SK-N-SH (cell line): ENCODE measurements around the gene TEAD1. TPM values are rescaled to one million over a fixed set of nuclear protein-coding genes. Genes with fewer than 3 reads are reported as not detected.

Source experiments
- CTCF ChIA-PET: fragments of 300-600, 350-600 bp; formaldehyde crosslinking; extraction: SDS; loops from one replicate; lab custom pipeline; 2021; lab: Yijun Ruan, JAX
- POLR2A ChIA-PET: fragments of 350-600 bp; sonication (Branson Sonifier 250); formaldehyde crosslinking; extraction: SDS; loops from one replicate; lab custom pipeline; 2020; ENCODE audit warnings: antibody characterized with exemption, inconsistent platforms; lab: Yijun Ruan, JAX
- DNase-seq: peaks from one replicate; pipeline ENCODE4 v3.0.0; 2012
- H2AFZ ChIP-seq: fragments of 200-600 bp; sonication (generic); 2 replicates; pipeline ENCODE4 v1.8.1; 2016; ENCODE audit warnings: antibody characterized with exemption, mild to moderate bottlenecking, low read depth
- H3F3A ChIP-seq: fragments of 200-600 bp; sonication (generic); replicated peaks from 2 replicates; pipeline ENCODE3; 2016; ENCODE audit warnings: antibody characterized with exemption, mild to moderate bottlenecking; ENCODE audit not compliant: insufficient read depth
- H3K27ac ChIP-seq, 2 experiments: fragments of 200-500 bp in 1 of 2; fragments of 200-600 bp in 1 of 2; sonication (Bioruptor generic) in 1 of 2; sonication (generic), shearing (Covaris generic) in 1 of 2; 2 replicates each; pipeline versions ENCODE4 v1.5.1 to v1.6.1; 2014 to 2016; ENCODE audit warnings: low read depth in 2 of 2, inconsistent platforms in 1 of 2, low read length in 1 of 2, mild to moderate bottlenecking in 1 of 2, mixed read lengths in 1 of 2
- H3K27me3 ChIP-seq: fragments of 200-600 bp; sonication (generic), shearing (Covaris generic); 2 replicates; pipeline ENCODE4 v1.6.1; 2016; ENCODE audit warnings: mixed run types; ENCODE audit not compliant: insufficient read depth
- H3K36me3 ChIP-seq, 2 experiments: fragments of 200-500 bp in 1 of 2; fragments of 200-600 bp in 1 of 2; sonication (Bioruptor generic) in 1 of 2; sonication (generic) in 1 of 2; replicated peaks in 1 of 2; 2 replicates each; pipeline versions ENCODE3 to v1.5.1; 2014 to 2016; ENCODE audit warnings: low read length in 1 of 2, mild to moderate bottlenecking in 1 of 2; ENCODE audit not compliant: insufficient read depth in 2 of 2, control insufficient read depth in 1 of 2
- H3K4me1 ChIP-seq, 2 experiments: fragments of 200-500 bp in 1 of 2; fragments of 200-600 bp in 1 of 2; sonication (Bioruptor generic) in 1 of 2; sonication (generic), shearing (Covaris generic) in 1 of 2; 2 replicates each; pipeline versions ENCODE4 v1.5.1 to v1.6.1; 2014 to 2016; ENCODE audit warnings: low read depth in 1 of 2, low read length in 1 of 2, mixed run types in 1 of 2; ENCODE audit not compliant: insufficient read depth in 2 of 2, control insufficient read depth in 1 of 2
- H3K4me2 ChIP-seq: fragments of 200-600 bp; sonication (generic), shearing (Covaris generic); 2 replicates; pipeline ENCODE4 v1.6.1; 2017; ENCODE audit warnings: mixed run types
- H3K4me3 ChIP-seq, 2 experiments: fragments of 200-500 bp in 1 of 2; fragments of 200-600 bp in 1 of 2; sonication (Bioruptor generic) in 1 of 2; sonication (generic), shearing (Covaris generic) in 1 of 2; 2 replicates each; pipeline versions ENCODE4 v1.5.1 to v1.8.1; 2014 to 2016; ENCODE audit warnings: low read depth in 2 of 2, inconsistent platforms in 1 of 2, low read length in 1 of 2, mild to moderate bottlenecking in 1 of 2, mixed read lengths in 1 of 2, moderate library complexity in 1 of 2
- H3K79me2 ChIP-seq: fragments of 200-600 bp; sonication (generic); 2 replicates; pipeline ENCODE4 v1.8.1; 2017; ENCODE audit warnings: mild to moderate bottlenecking; ENCODE audit not compliant: insufficient read depth
- H3K9ac ChIP-seq: fragments of 200-600 bp; sonication (generic); 2 replicates; pipeline ENCODE4 v1.6.1; 2017; ENCODE audit warnings: mixed run types
- H3K9me2 ChIP-seq: fragments of 200-600 bp; sonication (generic); 2 replicates; pipeline ENCODE4 v1.6.1; 2017; ENCODE audit warnings: mixed run types
- H3K9me3 ChIP-seq: fragments of 200-600 bp; sonication (generic); 2 replicates; pipeline ENCODE4 v1.6.1; 2017; ENCODE audit warnings: mixed run types, mild to moderate bottlenecking, moderate library complexity
- H4K20me1 ChIP-seq: fragments of 200-600 bp; sonication (generic); 2 replicates; pipeline ENCODE4 v1.6.1; 2017; ENCODE audit warnings: mild to moderate bottlenecking, mixed run types; ENCODE audit not compliant: insufficient read depth
- CHD2 ChIP-seq: fragments of 150-350 bp; IDR thresholded peaks from 2 replicates; pipeline ENCODE4 v1.6.1; 2018; ENCODE audit warnings: low read length; ENCODE audit not compliant: partially characterized antibody
- ELF1 ChIP-seq: IDR thresholded peaks from 2 replicates; pipeline ENCODE4 v1.4.0; 2012
- FOXJ3 ChIP-seq: sonication (generic); formaldehyde crosslinking; IDR thresholded peaks from 2 replicates; pipeline ENCODE4 v1.5.1; 2020; ENCODE audit warnings: mild to moderate bottlenecking, missing genetic modification reagents
- GABPA ChIP-seq: IDR thresholded peaks from 2 replicates; pipeline ENCODE4 v1.4.0; 2012; ENCODE audit warnings: low read depth, mild to moderate bottlenecking
- MEF2A ChIP-seq: IDR thresholded peaks from 2 replicates; pipeline ENCODE4 v1.4.0; 2012; ENCODE audit warnings: low read depth, borderline replicate concordance
- MXI1 ChIP-seq: IDR thresholded peaks from 2 replicates; pipeline ENCODE4 v1.6.1; 2012; ENCODE audit warnings: mild to moderate bottlenecking, low read depth, low read length, improper control_type of control experiment
- RAD21 ChIP-seq: IDR thresholded peaks from 2 replicates; pipeline ENCODE4 v1.6.1; 2012; ENCODE audit warnings: mild to moderate bottlenecking, low read length
- RCOR1 ChIP-seq: fragments of 150-350 bp; IDR thresholded peaks from 2 replicates; pipeline ENCODE4 v1.6.1; 2017; ENCODE audit warnings: antibody characterized with exemption, low read length
- RFX5 ChIP-seq: IDR thresholded peaks from 2 replicates; pipeline ENCODE4 v1.6.1; 2012; ENCODE audit warnings: mild to moderate bottlenecking, improper control_type of control experiment, low read length
- RXRA ChIP-seq: IDR thresholded peaks from 2 replicates; pipeline ENCODE4 v1.4.0; 2012; ENCODE audit warnings: low read depth, mild to moderate bottlenecking, borderline replicate concordance
- TAF1 ChIP-seq: IDR thresholded peaks from 2 replicates; pipeline ENCODE4 v1.6.1; 2012; ENCODE audit warnings: low read depth, mild to moderate bottlenecking, low read length, moderate library complexity, borderline replicate concordance
- YY1 ChIP-seq: IDR thresholded peaks from 2 replicates; pipeline ENCODE4 v1.4.0; 2012; ENCODE audit warnings: low read depth, mild to moderate bottlenecking
- WGBS: methylation state at CpG from one replicate; pipeline ENCODE4 v1.1.6; 2017; ENCODE audit warnings: low lambda C conversion rate; 5-methylcytosine and 5-hydroxymethylcytosine counted together
- polyA plus RNA-seq, 3 experiments: library from polyadenylated mRNA; depleted of rRNA; stranded (reverse); fragments of >200 nt; gene quantifications; 2 replicates each; pipeline ENCODE4 v1.2.3, GENCODE V29; 2012
- TF ChIP-seq, protein P1 (sequence below): IDR thresholded peaks from 2 replicates; pipeline ENCODE4 v1.6.1; 2012; ENCODE audit warnings: mild to moderate bottlenecking, low read depth, low read length, moderate library complexity
- TF ChIP-seq, protein P2 (sequence below): IDR thresholded peaks from 2 replicates; pipeline ENCODE4; 2012

TEAD1 gene
- polyA plus RNA-seq, 1 of the 3 experiments (the other 2 are of a cell fraction): 31.2 TPM

DNA sequence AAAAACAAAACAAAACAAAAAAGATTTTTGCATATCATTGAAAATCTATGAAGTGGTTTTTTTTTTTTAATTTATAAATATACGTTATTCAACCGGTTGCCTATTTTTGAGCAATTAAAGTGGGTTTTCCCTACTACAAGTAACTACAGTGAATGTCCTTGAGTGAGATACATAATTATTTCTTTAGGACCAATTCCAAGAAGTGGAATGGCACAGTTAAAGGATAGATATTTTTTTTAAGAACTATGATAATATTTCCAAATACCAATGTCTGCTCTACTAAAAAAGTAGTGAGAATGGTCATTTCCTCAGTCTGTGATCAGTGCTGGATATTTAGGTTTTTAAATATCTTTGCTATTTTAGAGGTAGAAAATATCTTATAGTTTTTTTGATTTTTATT lies 118.8 kb downstream of the TEAD1 start:
- Histone ChIP-seq H3F3A (peaks cover 12% of the 10 kb centered on the region), H3K4me3 (no peak overlapping the region), H3K36me3 (peaks cover 24 to 27% of the 10 kb centered on the region in 2 experiments), H3K79me2 (peaks cover 100% of the 10 kb centered on the region), H3K4me1 (peaks cover 6 to 15% of the 10 kb centered on the region in 2 experiments; a peak in 2 of 4 replicates), H3K9me2 (no peaks in the 10 kb centered on the region), H3K27me3 (no peaks in the 10 kb centered on the region), H3K9ac (no peak overlapping the region), H3K9me3 (no peaks in the 10 kb centered on the region), H4K20me1 (peaks cover 59% of the 10 kb centered on the region), H2AFZ (no peak overlapping the region), H3K4me2 (no peak overlapping the region), H3K27ac (peak overlapping the region in 1 of 2 experiments; percentile 34; a peak in 1 of 4 replicates)
- ChIA-PET POLR2A (no interaction called here), CTCF (no interaction called here)
- 97% methylated on average over 2 of the region's 2 CpGs for WGBS
- DNase-seq: no peak
- TF ChIP-seq YY1 (no peak), FOXJ3 (CRISPR knock-in tag) (no peak), RXRA (no peak), ELF1 (no peak), MEF2A (no peak), RFX5 (no peak), CHD2 (no peak)
- TF ChIP-seq, protein P1, sequence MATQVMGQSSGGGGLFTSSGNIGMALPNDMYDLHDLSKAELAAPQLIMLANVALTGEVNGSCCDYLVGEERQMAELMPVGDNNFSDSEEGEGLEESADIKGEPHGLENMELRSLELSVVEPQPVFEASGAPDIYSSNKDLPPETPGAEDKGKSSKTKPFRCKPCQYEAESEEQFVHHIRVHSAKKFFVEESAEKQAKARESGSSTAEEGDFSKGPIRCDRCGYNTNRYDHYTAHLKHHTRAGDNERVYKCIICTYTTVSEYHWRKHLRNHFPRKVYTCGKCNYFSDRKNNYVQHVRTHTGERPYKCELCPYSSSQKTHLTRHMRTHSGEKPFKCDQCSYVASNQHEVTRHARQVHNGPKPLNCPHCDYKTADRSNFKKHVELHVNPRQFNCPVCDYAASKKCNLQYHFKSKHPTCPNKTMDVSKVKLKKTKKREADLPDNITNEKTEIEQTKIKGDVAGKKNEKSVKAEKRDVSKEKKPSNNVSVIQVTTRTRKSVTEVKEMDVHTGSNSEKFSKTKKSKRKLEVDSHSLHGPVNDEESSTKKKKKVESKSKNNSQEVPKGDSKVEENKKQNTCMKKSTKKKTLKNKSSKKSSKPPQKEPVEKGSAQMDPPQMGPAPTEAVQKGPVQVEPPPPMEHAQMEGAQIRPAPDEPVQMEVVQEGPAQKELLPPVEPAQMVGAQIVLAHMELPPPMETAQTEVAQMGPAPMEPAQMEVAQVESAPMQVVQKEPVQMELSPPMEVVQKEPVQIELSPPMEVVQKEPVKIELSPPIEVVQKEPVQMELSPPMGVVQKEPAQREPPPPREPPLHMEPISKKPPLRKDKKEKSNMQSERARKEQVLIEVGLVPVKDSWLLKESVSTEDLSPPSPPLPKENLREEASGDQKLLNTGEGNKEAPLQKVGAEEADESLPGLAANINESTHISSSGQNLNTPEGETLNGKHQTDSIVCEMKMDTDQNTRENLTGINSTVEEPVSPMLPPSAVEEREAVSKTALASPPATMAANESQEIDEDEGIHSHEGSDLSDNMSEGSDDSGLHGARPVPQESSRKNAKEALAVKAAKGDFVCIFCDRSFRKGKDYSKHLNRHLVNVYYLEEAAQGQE: no peak

DNA sequence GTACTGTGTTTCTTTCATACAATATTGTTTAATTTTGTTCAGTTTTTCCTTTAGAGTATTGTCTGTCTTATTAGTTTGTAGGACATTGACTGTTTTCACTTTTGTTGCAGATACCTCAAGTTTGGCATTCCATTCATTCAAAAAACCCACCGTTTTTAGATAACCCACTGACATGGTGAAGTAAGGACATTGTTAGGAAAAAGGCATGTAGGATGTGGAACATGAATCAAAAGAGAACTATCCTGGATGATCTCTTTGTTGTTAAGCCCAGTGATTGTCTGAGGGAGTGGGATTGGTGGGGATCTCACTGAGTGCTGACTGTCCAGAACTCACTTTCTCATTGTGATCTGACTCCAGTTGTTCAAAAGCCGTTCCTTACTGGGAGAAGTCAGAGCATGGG lies 119.3 kb downstream of the TEAD1 start:
- H3K27me3 ChIP-seq: no peaks in the 10 kb centered on the region
- peaks cover 8 to 18% of the 10 kb centered on the region in 2 experiments; a peak in 3 of 4 replicates for H3K4me1 ChIP-seq
- H3K36me3 ChIP-seq: peaks cover 24 to 28% of the 10 kb centered on the region in 2 experiments
- peaks cover 16% of the 10 kb centered on the region for H3F3A ChIP-seq
- ChIA-PET CTCF (no interaction called here), POLR2A (interaction anchor here (0.9 kb wide), 1 partner anchor 21 kb away, joined by 3 read pairs; no protein-coding TSS in a partner anchor)
- no peak for DNase-seq
- peak overlapping the region in 1 of 2 experiments; percentile 34; a peak in 2 of 4 replicates for H3K27ac ChIP-seq
- no peaks in the 10 kb centered on the region for H3K9me3 ChIP-seq
- no peak overlapping the region for H3K4me2 ChIP-seq
- H3K4me3 ChIP-seq: no peak overlapping the region
- H4K20me1 ChIP-seq: peaks cover 58% of the 10 kb centered on the region
- H3K9me2 ChIP-seq: no peaks in the 10 kb centered on the region
- TF ChIP-seq GABPA: no peak
- no peak for TF ChIP-seq MXI1
- no peak for TF ChIP-seq RAD21
- no peak for TF ChIP-seq CHD2
- TF ChIP-seq RCOR1: no peak
- TF ChIP-seq, protein P2, sequence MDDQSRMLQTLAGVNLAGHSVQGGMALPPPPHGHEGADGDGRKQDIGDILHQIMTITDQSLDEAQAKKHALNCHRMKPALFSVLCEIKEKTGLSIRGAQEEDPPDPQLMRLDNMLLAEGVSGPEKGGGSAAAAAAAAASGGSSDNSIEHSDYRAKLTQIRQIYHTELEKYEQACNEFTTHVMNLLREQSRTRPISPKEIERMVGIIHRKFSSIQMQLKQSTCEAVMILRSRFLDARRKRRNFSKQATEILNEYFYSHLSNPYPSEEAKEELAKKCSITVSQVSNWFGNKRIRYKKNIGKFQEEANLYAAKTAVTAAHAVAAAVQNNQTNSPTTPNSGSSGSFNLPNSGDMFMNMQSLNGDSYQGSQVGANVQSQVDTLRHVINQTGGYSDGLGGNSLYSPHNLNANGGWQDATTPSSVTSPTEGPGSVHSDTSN: no peak
- TF ChIP-seq TAF1: no peak
- TF ChIP-seq, all 33 proteins: peak for 0
- no peak overlapping the region for H3K9ac ChIP-seq
- peaks cover 100% of the 10 kb centered on the region for H3K79me2 ChIP-seq
- WGBS: 92% methylated on average over 2 of the region's 2 CpGs
- no peak overlapping the region for H2AFZ ChIP-seq
